Measurements from ENCODE around the gene CAMTA1. TPM values are rescaled to one million over a fixed set of nuclear protein-coding genes. Genes with fewer than 3 reads are reported as not detected.

The CAMTA1 gene
- total RNA-seq, 1 experiment from 2014 or later: 69.5 TPM

DNA sequence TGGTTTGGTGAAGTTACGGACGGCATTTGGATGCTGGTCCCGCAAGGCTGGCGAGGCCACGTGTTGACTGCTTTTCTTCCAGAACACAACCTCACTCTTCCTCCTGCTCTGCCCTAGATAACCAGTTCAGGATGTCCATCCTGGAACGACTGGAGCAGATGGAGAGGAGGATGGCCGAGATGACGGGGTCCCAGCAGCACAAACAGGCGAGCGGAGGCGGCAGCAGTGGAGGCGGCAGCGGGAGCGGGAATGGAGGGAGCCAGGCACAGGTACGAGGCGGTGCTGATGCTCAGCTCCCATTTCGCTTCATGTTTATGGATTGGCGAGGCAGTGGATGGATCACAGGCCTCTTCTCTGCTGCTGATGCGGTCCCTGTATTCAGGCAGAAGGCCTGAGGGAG is 947.1 kb downstream of the CAMTA1 start:
- H3K4me1 ChIP-seq (ENCODE audit: control insufficient read depth in 1 of 2, insufficient read depth in 2 of 2, low read length in 2 of 2): no peaks in the 10 kb centered on the region
- DNase-seq (ENCODE audit: low read depth, low spot score): no peak
- H3K4me2 ChIP-seq (ENCODE audit: low read length): no peak overlapping the region
- POLR2A ChIA-PET: no interaction called here
- no peaks in the 10 kb centered on the region for H3K79me2 ChIP-seq (ENCODE audit: insufficient read depth, low read length)
- no peak overlapping the region for H3K9ac ChIP-seq (ENCODE audit: low read length)
- RAD21 ChIA-PET (ENCODE audit: low non-redundant PET in 1 of 2, low total read pairs in 2 of 2, uncharacterized antibody in 2 of 2, unreplicated experiment in 2 of 2): no interaction called here
- TF ChIP-seq EGR1 (IDR thresholded peaks at IDR 0.05; ENCODE audit: low read depth): no peak
- TF ChIP-seq POLR2AphosphoS5 (IDR thresholded peaks at IDR 0.05; ENCODE audit: low read depth, low read length): no peak
- TF ChIP-seq SIN3A (IDR thresholded peaks at IDR 0.05; ENCODE audit: low read depth): no peak
- TF ChIP-seq ELF1 (IDR thresholded peaks at IDR 0.05; ENCODE audit: borderline replicate concordance, low read depth): no peak
- no peak for TF ChIP-seq EZH2 (IDR thresholded peaks at IDR 0.05)
- TF ChIP-seq, protein P1, sequence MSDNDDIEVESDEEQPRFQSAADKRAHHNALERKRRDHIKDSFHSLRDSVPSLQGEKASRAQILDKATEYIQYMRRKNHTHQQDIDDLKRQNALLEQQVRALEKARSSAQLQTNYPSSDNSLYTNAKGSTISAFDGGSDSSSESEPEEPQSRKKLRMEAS (IDR thresholded peaks at IDR 0.05): no peak
- no peak for TF ChIP-seq ZFX (IDR thresholded peaks at IDR 0.05)
- no peak for TF ChIP-seq TCF7L2 (IDR thresholded peaks at IDR 0.05; ENCODE audit: borderline replicate concordance, extremely low read depth, insufficient read depth, insufficient read length)
- no peak for TF ChIP-seq SRF (IDR thresholded peaks at IDR 0.05; ENCODE audit: low read depth)
- TF ChIP-seq ATF3 (IDR thresholded peaks at IDR 0.05): no peak
- TF ChIP-seq RAD21 (IDR thresholded peaks at IDR 0.05; ENCODE audit: low read depth): no peak
- no peak for TF ChIP-seq CTCF (IDR thresholded peaks at IDR 0.05 in 2 of 3, conservative IDR thresholded peaks at IDR 0.05 in 1 of 3; ENCODE audit: borderline replicate concordance in 1 of 3, insufficient read depth in 1 of 3, low read depth in 2 of 3, low read length in 2 of 3)
- no peak for TF ChIP-seq CEBPB (IDR thresholded peaks at IDR 0.05; ENCODE audit: low read depth)
- TF ChIP-seq SP1 (IDR thresholded peaks at IDR 0.05; ENCODE audit: low read depth): no peak
- CTCF ChIA-PET: no interaction called here
- no peaks in the 10 kb centered on the region for H4K20me1 ChIP-seq (ENCODE audit: insufficient read depth)
- H3K4me3 ChIP-seq (replicated peaks in 1 of 2; ENCODE audit: low read depth in 1 of 2, low read length in 2 of 2): no peak overlapping the region
- no peaks in the 10 kb centered on the region for H3K9me2 ChIP-seq (ENCODE audit: insufficient read depth)
- no peak overlapping the region for H3K27ac ChIP-seq (ENCODE audit: low read depth, low read length)
- no peaks in the 10 kb centered on the region for H3K9me3 ChIP-seq (ENCODE audit: control insufficient read depth in 1 of 2, insufficient read depth in 1 of 2, low read depth in 1 of 2, low read length in 2 of 2)
- H2AFZ ChIP-seq (ENCODE audit: low read depth, low read length, poor library complexity, severe bottlenecking): no peak overlapping the region
- no peaks in the 10 kb centered on the region for H3K27me3 ChIP-seq (ENCODE audit: insufficient read depth, low read length)
- ATAC-seq: no peak
- intact Hi-C loops (cut with micrococcal nuclease): no loop called here
- H3K36me3 ChIP-seq (ENCODE audit: control insufficient read depth in 1 of 2, insufficient read depth in 2 of 2, low read length in 2 of 2): peaks cover 0 to 4% of the 10 kb centered on the region in 2 experiments; a peak in 1 of 4 replicates
- no TSS peak for BruUV-seq (replicated peaks)

Data from HCT116 (cell line).